ENCODE results near the gene PKMYT1.

Gene PKMYT1

GRCh38 chr16:2974319-2975056, 5.8 kb downstream of the PKMYT1 start:
- DNase-seq (ENCODE audit: low spot score): no peak

- DNase-seq (ENCODE audit: low spot score): no peak
Measured at GRCh38 chr16:2973605-2974318, 6.5 kb downstream of the PKMYT1 start.

- DNase-seq (ENCODE audit: low spot score): no peak
Measured at GRCh38 chr16:2973093-2973492, 7.2 kb downstream of the PKMYT1 start.

GRCh38 chr16:2971985-2972784, 8.1 kb downstream of the PKMYT1 start:
- no peak for DNase-seq (ENCODE audit: low spot score)

- DNase-seq (ENCODE audit: low spot score): no peak
Measured at GRCh38 chr16:2971134-2971984, 8.9 kb downstream of the PKMYT1 start.

- no peak for DNase-seq (ENCODE audit: low spot score)
Measured at GRCh38 chr16:2970563-2970962, 9.7 kb downstream of the PKMYT1 start.

- DNase-seq (ENCODE audit: low spot score): peak; percentile 69
Measured at GRCh38 chr16:2969545-2970521, 10.4 kb downstream of the PKMYT1 start.

GRCh38 chr16:2968738-2969544, 11.3 kb downstream of the PKMYT1 start, which contains the start of gene PAQR4:
PAQR4 (plus strand) TSS chr16:2969348; CDS start chr16:2969675, 327 bp downstream.
- DNase-seq (ENCODE audit: low spot score): peak; percentile 90

GRCh38 chr16:2968368-2968737, 11.9 kb downstream of the PKMYT1 start:
- no peak for DNase-seq (ENCODE audit: low spot score)

GRCh38 chr16:2967721-2968161, 12.5 kb downstream of the PKMYT1 start:
- DNase-seq (ENCODE audit: low spot score): no peak

- DNase-seq (ENCODE audit: low spot score): no peak
Measured at GRCh38 chr16:2967211-2967631, 13.0 kb downstream of the PKMYT1 start.

GRCh38 chr16:2966808-2967191, 13.4 kb downstream of the PKMYT1 start:
- DNase-seq (ENCODE audit: low spot score): no peak

GRCh38 chr16:2966043-2966807, 14.0 kb downstream of the PKMYT1 start:
- DNase-seq (ENCODE audit: low spot score): no peak

GRCh38 chr16:2964475-2965336, 15.5 kb downstream of the PKMYT1 start:
- peak; percentile 92 for DNase-seq (ENCODE audit: low spot score)

- peak; percentile 96 for DNase-seq (ENCODE audit: low spot score)
Measured at GRCh38 chr16:2963723-2964474, 16.3 kb downstream of the PKMYT1 start, which contains the start of gene KREMEN2. KREMEN2 (plus strand) TSS chr16:2964275; CDS start chr16:2964521, 246 bp downstream.

- no peak for DNase-seq (ENCODE audit: low spot score)
Measured at GRCh38 chr16:2963074-2963722, 17.0 kb downstream of the PKMYT1 start.

Data from SK-N-DZ (cell line).